ENCODE data around the gene DCUN1D5. TPM values are rescaled to one million over a fixed set of nuclear protein-coding genes. Genes with fewer than 3 reads are reported as not detected.
A peak's percentile ranks its signal among the peaks of the same experiment; 100 is the strongest.

DCUN1D5 gene
- total and polyA plus RNA-seq, 2 of the 13 experiments (the other 11 are each of a cell fraction or from before 2014, with no cell fraction given) = 32.9 to 46.7 TPM

- TF ChIP-seq ETS1 (CRISPR knock-in tag; IDR thresholded peaks at IDR 0.05) (no peak), EZH2 (conservative IDR thresholded peaks at IDR 0.05; ENCODE audit: low read depth, low read length) (no peak), ZNF740 (CRISPR knock-in tag; IDR thresholded peaks at IDR 0.05) (0 out of 2 replicates have a peak, but pooled peaks have one; percentile 29), ZNF552 (CRISPR knock-in tag; IDR thresholded peaks at IDR 0.05; ENCODE audit: borderline replicate concordance) (peak; percentile 49; the same call in 1 of the 2 replicates), ZNF317 (CRISPR knock-in tag; IDR thresholded peaks at IDR 0.05) (peak; percentile 57; the same call in 1 of the 2 replicates), ZNF468 (CRISPR knock-in tag; IDR thresholded peaks at IDR 0.05) (no peak), NFE2L1 (CRISPR knock-in tag; IDR thresholded peaks at IDR 0.05; ENCODE audit: borderline replicate concordance) (no peak), ZSCAN20 (CRISPR knock-in tag; IDR thresholded peaks at IDR 0.05; ENCODE audit: borderline replicate concordance) (peak; percentile 46; the same call in 1 of the 2 replicates), ZNF878 (CRISPR knock-in tag; IDR thresholded peaks at IDR 0.05) (0 out of 2 replicates have a peak, but pooled peaks have one; percentile 24), TBL1XR1 (IDR thresholded peaks at IDR 0.05; ENCODE audit: borderline replicate concordance, low read length, partially characterized antibody) (peak; percentile 57), PRMT3 (CRISPR knock-in tag; IDR thresholded peaks at IDR 0.05; ENCODE audit: borderline replicate concordance, low read depth) (no peak), ZNF770 (CRISPR knock-in tag; IDR thresholded peaks at IDR 0.05) (0 out of 2 replicates have a peak, but pooled peaks have one; percentile 9), SP5 (CRISPR knock-in tag; IDR thresholded peaks at IDR 0.05; ENCODE audit: borderline replicate concordance, low read depth) (peak; percentile 52; the same call in 1 of the 2 replicates), SOX13 (IDR thresholded peaks at IDR 0.05) (no peak), SOX13 (CRISPR knock-in tag; conservative IDR thresholded peaks at IDR 0.05 in 1 of 2, IDR thresholded peaks at IDR 0.05 in 1 of 2) (peak in 1 of 2 experiments; percentile 37; a peak in 1 of 4 replicates), ZBTB2 (CRISPR knock-in tag; IDR thresholded peaks at IDR 0.05; ENCODE audit: low read depth) (peak; percentile 84), MYC (CRISPR knock-in tag; IDR thresholded peaks at IDR 0.05; ENCODE audit: borderline replicate concordance) (peak; percentile 24), ZMAT3 (CRISPR knock-in tag; conservative IDR thresholded peaks at IDR 0.05) (peak; percentile 73; the same call in 1 of the 2 replicates), TSC22D2 (CRISPR knock-in tag; IDR thresholded peaks at IDR 0.05; ENCODE audit: borderline replicate concordance) (no peak), ZMYM2 (CRISPR knock-in tag; IDR thresholded peaks at IDR 0.05) (no peak), MYPOP (CRISPR knock-in tag; IDR thresholded peaks at IDR 0.05) (0 out of 2 replicates have a peak, but pooled peaks have one; percentile 40), ZNF143 (CRISPR knock-in tag; IDR thresholded peaks at IDR 0.05) (peak; percentile 51; the same call in 1 of the 2 replicates), HDAC6 (IDR thresholded peaks at IDR 0.05; ENCODE audit: low read depth, low read length) (no peak)
Measured at GRCh38 chr11:103091801-103092524, at the start of gene DCUN1D5 (continued).
